HG03097 (cell line): ENCODE results near the gene FTSJ3.
"Not testable (repeated sequence)": the region's sequence is repeated elsewhere in the genome, so short reads cannot be mapped to it uniquely, and the experiment has no call there.

ENCODE experiments used
- ATAC-seq: cut with Tn5 transposase; IDR thresholded peaks from one replicate; pipeline ENCODE4 v1.9.1; 2021; ENCODE audit not compliant: unreplicated experiment, low FRiP score

Gene FTSJ3

DNA sequence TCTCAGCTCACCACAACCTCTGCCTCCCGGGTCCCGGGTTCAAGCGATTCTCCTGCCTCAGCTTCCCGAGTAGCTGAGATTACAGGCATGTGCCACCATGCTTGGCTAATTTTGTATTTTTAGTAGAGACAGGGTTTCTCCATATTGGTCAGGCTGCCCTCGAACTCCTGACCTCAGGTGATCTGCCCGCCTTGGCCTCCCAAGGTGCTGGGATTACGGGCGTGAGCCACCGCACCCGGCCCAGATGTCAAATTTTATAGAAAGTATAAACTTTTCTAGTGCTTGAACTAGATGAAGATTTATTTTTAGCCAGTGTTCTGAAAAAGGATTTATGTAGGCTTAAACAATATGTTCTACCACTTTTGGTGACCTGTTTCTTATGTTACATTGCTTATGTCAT, 31.1 kb downstream of the FTSJ3 start:
- ATAC-seq, result not testable (repeated sequence)

DNA sequence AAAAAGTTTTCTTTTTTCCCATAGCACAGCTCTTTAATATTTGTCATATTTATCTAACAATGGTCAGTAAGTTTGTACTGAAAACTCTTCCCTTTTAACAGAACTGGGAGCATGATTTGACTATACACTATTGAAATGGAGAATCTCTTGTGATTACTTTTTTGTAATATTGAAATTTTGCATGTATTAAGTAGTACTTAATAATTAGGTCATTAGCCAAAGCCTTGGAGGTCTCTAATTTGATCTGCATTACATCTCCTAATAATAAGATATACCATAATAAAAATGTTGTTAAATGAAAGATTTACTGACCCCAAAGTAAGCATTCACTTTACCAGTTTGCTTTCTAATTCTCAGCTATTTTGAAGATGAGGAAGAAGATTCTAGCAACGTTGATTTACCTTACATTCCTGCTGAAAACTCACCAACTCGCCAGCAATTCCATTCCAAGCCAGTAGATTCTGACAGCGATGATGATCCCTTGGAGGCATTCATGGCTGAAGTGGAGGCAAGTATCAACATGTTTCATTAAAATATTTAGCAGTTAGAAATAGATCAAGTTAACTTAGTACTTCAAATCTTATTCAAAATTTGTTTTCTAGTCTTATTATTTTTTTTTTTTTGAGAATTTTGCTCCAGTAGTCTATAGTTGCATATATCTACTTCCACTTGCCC, 35.3 kb downstream of the FTSJ3 start:
- ATAC-seq, result no peak

DNA sequence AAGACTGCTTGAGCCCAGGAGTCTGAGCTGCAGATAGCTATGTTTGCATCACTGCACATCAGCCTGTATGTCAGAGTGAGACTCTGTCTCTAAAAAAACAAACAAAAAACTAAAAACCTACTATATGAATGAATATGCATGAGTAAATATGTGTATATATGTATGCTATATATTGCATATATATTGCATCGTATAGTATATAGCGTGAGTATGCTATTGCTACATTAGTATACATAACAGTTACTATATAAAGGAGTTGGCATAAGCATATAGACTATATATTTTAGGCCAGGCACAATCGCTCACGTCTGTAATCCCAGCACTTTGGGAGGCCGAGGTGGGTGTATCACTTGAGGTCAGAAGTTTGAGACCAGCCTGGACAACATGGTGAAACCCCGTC, 37.4 kb downstream of the FTSJ3 start:
- no peak for ATAC-seq

DNA sequence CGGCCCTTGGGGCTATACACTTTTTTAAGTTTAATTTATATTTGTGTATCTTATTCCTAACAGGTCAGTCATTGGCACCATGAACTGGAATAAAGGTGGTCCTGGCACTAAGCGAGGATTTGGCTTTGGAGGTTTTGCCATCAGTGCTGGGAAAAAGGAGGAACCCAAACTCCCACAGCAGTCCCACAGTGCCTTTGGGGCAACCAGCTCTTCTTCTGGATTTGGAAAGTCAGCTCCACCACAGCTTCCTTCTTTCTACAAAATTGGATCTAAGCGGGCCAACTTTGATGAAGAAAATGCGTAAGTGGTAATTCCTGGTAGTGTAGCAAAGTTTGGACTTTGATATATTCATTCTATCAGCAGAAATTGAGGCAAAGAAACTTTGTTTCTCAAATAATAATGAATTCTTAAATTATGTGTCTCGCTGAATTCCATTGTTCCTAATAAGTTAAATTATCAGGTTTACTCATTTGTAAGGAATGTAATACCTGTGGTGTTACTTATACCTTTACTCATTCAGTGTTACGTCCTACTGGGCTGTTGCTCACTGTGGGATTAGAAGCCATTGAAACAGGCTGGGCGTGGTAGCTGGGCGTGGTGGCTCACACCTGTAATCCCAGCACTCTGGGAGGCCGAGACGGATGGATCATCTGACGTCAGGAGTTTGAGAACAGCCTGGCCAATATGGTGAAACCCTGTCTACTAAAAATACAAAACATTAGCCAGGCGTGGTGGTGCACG, 40.3 kb downstream of the FTSJ3 start:
- no peak for ATAC-seq

DNA sequence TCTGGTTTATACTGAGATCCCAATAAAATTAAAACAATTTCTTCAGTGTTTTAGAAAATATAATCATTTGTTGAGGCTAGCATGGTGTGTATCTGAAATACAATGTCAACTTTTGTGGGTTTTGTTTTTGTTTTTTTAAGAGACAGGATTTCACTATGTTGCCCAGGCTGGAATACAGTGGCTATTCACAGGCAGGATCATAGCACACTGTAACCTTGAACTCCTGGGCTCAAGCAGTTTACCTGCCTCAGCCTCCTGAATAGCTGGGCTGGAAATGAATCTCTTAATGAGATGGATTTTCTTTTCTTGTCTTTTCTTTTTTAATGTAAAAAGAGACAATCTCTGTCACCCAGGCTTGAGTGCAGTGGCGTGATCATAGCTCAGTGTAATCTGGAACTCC, 41.3 kb downstream of the FTSJ3 start:
- ATAC-seq, result no peak

DNA sequence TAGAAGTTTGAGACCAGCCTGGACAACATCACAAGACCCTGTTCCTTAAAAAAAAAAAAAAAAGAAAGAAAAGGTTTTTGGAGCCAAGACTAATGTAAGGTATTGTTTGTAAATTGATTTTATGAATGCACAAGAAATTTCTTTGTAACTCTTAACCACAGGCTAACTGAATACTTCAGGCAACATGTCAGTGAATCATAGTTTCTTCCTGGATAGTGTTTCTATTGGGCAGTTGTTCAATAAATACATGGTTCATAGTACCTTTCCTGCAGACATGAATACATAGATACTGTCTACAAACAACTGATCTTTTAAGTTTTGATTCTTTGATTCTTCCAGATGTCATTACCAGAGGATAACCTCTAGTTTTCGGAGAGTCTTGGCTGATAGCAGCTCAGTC, 41.9 kb downstream of the FTSJ3 start:
- no peak for ATAC-seq

DNA sequence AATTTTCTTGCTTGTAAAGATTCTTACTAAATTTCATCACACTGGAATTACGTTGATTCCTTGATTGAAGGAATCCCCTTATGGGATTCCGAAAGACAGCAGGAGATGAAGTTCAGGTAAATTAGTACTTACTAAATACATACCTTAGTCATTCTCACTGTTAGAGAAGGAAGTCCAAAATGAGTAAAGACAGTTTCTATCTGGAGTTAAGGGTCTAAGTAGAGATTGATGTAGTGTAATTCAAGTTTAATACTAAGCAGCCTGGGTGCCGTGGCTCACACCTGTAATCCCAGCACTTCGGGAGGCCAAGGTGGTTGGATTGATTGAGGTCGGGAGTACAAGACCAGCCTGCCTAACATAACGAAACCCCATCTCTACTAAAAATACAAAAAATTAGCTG, 43.9 kb downstream of the FTSJ3 start:
- ATAC-seq, result no peak

DNA sequence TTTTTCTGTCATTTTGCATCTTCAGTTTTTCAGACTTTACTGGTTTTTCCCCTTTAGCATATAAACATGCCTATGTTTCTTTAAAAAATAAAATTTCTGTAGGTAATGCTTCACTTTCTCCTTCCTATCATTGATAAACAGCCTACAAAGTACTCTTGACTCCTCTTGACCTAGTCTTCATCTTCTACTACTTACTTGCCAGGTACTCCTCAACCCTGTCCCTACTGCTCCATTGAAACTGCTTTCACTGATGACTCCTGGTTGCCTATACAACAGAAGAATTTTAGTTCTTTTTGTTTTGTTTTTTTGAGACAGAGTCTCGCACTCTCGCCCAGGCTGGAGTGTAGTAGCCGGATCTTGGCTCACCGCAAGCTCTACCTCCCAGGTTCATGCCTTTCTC, 46.5 kb downstream of the FTSJ3 start:
- ATAC-seq, result no peak

DNA sequence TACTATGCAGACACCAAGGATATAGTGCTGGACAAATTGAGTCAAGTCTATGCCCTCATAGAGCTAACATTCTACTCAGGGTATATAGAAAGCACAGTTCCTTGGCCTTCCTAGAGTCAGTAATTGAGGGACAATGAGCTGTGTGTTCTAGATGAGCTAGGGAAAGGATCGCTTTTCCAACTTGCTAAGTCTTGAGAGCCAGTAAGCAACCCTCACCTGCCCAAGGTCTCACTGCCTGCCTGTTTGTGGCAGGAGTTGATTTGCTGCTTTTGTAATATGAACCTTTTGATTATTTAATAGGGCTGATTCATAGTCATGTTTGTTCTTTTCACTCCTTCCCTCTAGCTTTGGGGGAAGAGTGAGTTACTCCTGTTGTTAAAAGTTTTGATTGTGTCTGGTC, 47.0 kb downstream of the FTSJ3 start:
- ATAC-seq, result no peak

DNA sequence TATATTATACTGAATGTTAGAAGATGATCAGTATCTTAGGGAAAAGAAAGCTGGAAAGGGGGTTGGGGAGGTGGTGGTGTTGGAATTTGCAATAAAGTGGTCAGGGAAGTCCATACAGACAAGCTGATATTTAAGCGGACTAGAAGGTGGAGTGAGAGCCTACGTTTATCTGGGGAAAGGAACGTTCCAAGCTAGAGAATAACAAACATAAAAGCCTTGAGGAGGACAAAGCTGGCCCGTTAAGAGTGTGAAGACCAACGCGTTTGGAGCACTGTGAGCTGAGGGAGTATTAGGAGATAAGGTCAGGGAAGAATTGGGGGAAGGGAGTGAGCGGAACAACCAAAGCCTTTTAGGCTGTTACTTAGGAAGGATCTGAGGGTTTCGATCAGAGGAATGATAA, 52.0 kb downstream of the FTSJ3 start:
- ATAC-seq, result no peak

DNA sequence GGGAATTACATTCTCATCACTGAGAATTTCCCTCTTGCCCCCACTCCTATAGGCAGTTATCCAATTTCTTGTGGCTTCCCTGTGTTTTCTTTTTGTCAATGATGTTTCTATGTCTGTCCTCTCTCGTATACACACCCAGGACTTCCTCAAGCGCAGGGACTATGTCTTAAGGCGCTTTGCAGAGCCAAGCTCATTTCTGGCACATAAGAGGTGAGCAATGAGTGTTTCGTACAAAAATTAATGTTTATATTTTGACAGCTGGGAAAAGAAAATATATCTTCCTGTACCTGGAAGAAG, 52.5 kb downstream of the FTSJ3 start:
- no peak for ATAC-seq

DNA sequence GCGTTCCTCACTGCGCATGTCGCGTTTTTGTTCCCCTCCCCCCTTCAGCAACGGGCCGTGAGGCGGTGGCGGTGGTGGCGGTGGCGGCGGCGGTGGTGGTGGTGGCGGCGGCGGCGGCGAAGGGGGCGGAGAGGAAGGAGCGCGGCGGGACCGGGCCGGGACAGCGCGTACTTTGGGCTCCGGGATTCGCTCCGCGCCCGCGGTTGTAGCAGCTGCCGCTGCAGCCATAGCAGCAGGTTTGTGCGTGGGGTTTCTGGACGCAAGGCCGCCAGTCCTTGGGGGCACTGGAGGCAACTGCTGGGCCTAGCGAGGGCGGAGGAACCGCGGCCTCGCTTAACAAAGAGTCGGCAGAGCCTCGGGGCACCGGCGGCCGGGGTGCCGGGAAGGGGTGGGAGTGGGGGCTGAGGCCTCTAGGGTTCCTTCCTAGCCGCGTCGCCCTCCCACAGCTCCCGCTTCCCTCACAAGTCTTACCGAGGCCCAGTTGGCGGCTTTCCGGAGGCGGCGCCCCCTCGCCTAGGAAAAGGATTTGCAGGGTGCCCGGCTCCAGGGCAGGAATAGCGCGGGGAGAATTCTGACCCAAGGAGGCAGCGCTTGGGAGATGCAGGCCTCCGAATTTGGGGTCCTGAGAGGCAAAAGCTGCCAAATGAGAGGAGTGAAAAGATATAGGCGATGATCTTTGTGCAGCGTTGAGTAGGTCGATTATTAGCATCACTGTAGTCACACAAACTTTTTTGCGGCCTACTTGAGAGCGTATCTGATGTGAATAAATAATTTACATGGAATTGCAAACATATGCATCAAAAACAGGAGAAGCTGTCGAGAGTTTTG, 53.1 kb downstream of the FTSJ3 start, which contains the start of gene DDX42:
TSS of gene DDX42 (plus strand) at position 30 of the 828 bp plus-strand sequence. CDS start 12,880 bp downstream, outside the sequence.
- ATAC-seq, result peak; percentile 7

DNA sequence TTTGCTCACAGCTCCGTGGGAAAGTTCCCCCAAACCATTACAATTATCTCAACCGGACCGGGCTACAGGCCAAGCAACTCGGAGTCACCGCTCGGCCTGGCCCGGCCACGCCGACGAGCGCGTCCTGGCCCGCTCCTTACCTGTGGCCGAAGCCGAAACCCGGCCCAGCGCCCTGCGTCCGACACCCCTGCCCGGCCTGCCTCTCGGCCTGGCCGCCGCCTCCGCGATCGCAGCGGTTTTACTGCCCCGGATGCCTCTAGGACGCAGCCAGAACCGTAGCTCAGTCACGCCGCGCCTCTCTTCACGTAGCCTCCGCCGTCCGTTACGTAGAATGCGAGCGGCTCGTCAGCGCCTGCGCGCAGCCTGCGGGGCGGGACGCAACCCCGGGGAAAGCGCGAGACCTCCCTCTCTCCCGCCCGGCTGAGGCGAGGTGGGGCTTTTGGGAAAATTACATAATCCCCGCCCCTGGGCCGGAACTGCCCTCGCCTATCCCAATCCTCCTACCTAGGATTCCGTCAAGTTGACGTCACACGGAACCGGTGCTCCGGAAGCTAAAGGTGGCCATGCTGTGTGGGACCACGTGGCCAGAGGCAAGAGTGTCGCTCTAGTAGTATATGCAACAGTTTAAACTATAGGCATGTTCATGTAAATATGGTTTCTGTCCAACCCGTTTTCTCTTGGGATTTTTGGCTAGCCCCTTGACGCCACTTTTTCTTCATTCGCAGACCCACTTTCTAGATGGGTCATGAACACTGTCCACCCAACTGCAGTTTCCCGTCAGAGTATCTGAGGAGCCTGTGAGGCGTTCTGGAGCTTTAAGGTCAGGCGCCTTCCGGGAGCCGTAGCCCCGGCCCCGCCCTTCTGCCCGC, 54.0 kb downstream of the FTSJ3 start, which contains the start of gene CCDC47:
TSS of gene CCDC47 (minus strand) at position 326 of the 869 bp plus-strand sequence. CDS start 7,422 bp downstream, outside the sequence.
- peak; percentile 81 for ATAC-seq

DNA sequence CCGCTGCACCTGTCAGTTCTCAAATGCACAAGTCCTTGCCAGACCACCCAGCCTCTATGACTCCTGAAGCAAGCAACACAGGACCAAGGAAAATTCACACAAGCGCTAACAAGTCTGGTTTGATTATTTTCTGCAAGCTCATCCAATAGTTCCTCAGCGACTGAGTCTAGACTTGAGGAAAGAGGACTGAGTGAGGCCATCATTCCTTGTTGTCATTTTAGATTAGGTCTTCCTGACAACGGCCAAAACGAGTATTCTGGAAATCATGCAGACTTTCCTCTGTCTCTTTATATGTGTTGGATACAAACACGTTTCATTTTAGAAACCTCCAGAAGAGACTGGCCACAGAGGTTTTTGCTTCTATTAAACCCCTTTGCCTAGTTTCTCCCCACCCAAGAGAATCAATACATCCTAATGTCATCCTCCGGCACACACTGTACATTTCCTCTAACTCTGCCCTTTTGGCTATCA, 54.6 kb downstream of the FTSJ3 start:
- no peak for ATAC-seq
